ENCODE data around the gene FGF1.

FGF1 gene

GRCh38 chr5:142655339-142656267, 30.3 kb downstream of the FGF1 start (continued):
- no peak for TF ChIP-seq ZNF513 (tag by site-specific recombination; IDR thresholded peaks at IDR 0.05)
- TF ChIP-seq ZNF10 (tag by site-specific recombination; IDR thresholded peaks at IDR 0.05) = no peak
- no peak for TF ChIP-seq ZNF510 (tag by site-specific recombination; IDR thresholded peaks at IDR 0.05; ENCODE audit: insufficient replicate concordance)
- TF ChIP-seq, protein P1, sequence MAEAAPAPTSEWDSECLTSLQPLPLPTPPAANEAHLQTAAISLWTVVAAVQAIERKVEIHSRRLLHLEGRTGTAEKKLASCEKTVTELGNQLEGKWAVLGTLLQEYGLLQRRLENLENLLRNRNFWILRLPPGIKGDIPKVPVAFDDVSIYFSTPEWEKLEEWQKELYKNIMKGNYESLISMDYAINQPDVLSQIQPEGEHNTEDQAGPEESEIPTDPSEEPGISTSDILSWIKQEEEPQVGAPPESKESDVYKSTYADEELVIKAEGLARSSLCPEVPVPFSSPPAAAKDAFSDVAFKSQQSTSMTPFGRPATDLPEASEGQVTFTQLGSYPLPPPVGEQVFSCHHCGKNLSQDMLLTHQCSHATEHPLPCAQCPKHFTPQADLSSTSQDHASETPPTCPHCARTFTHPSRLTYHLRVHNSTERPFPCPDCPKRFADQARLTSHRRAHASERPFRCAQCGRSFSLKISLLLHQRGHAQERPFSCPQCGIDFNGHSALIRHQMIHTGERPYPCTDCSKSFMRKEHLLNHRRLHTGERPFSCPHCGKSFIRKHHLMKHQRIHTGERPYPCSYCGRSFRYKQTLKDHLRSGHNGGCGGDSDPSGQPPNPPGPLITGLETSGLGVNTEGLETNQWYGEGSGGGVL (tag by site-specific recombination; IDR thresholded peaks at IDR 0.05) = no peak
- no peak for TF ChIP-seq ZNF221 (tag by site-specific recombination; IDR thresholded peaks at IDR 0.05; ENCODE audit: borderline replicate concordance)
- peak; percentile 39; the same call in 1 of the 2 replicates for TF ChIP-seq TCF7L2 (IDR thresholded peaks at IDR 0.05; ENCODE audit: borderline replicate concordance, low read depth, low read length)
- no peak for TF ChIP-seq ZNF175 (tag by site-specific recombination; IDR thresholded peaks at IDR 0.05)
- TF ChIP-seq ZNF2 (tag by site-specific recombination; IDR thresholded peaks at IDR 0.05) = peak; percentile 65; the same call in 1 of the 2 replicates
- TF ChIP-seq MZF1 (tag by site-specific recombination; IDR thresholded peaks at IDR 0.05; ENCODE audit: borderline replicate concordance) = no peak
- no peak for TF ChIP-seq IKZF3 (tag by site-specific recombination; IDR thresholded peaks at IDR 0.05)
- TF ChIP-seq ZNF169 (tag by site-specific recombination; IDR thresholded peaks at IDR 0.05) = no peak
- TF ChIP-seq ZNF423 (tag by site-specific recombination; IDR thresholded peaks at IDR 0.05) = no peak
- no peak for TF ChIP-seq ZNF16 (tag by site-specific recombination; IDR thresholded peaks at IDR 0.05; ENCODE audit: low read depth)
- 0 out of 2 replicates have a peak, but pooled peaks have one; percentile 30 for TF ChIP-seq ZNF561 (tag by site-specific recombination; IDR thresholded peaks at IDR 0.05; ENCODE audit: borderline replicate concordance)
- no peak for TF ChIP-seq SCRT1 (tag by site-specific recombination; IDR thresholded peaks at IDR 0.05; ENCODE audit: borderline replicate concordance)
- TF ChIP-seq ZNF530 (tag by site-specific recombination; IDR thresholded peaks at IDR 0.05; ENCODE audit: low read depth) = no peak
- TF ChIP-seq ZNF391 (tag by site-specific recombination; IDR thresholded peaks at IDR 0.05; ENCODE audit: borderline replicate concordance, low read depth) = no peak
- no peak for TF ChIP-seq ZNF549 (tag by site-specific recombination; IDR thresholded peaks at IDR 0.05)
- TF ChIP-seq ZNF426 (tag by site-specific recombination; IDR thresholded peaks at IDR 0.05) = no peak
- TF ChIP-seq ZNF280D (tag by site-specific recombination; IDR thresholded peaks at IDR 0.05) = no peak
- TF ChIP-seq ZNF174 (tag by site-specific recombination; IDR thresholded peaks at IDR 0.05) = no peak
- TF ChIP-seq ZSCAN23 (tag by site-specific recombination; IDR thresholded peaks at IDR 0.05) = no peak
- no peak for TF ChIP-seq ZNF157 (tag by site-specific recombination; IDR thresholded peaks at IDR 0.05)
- TF ChIP-seq TRIM28 (IDR thresholded peaks at IDR 0.05; ENCODE audit: borderline replicate concordance, low read length) = no peak
- no peak for TF ChIP-seq ZNF623 (tag by site-specific recombination; IDR thresholded peaks at IDR 0.05)
- TF ChIP-seq ZNF664 (tag by site-specific recombination; IDR thresholded peaks at IDR 0.05) = no peak
- no peak for TF ChIP-seq GFI1B (tag by site-specific recombination; IDR thresholded peaks at IDR 0.05)
